ENCODE results near the gene DTX4. TPM values are rescaled to one million over a fixed set of nuclear protein-coding genes. Genes with fewer than 3 reads are reported as not detected.
"Not testable (repeated sequence)": the region's sequence is repeated elsewhere in the genome, so short reads cannot be mapped to it uniquely, and the experiment has no call there.

DTX4 gene
- total RNA-seq (2014; rRNA removed; shearing (Covaris generic)): 0.12 and 0.21 TPM in 2 replicates

- peak; percentile 77 for DNase-seq (ENCODE audit: low spot score)
Observed at GRCh38 chr11:59171508-59172322, at the start of gene DTX4. DTX4 (plus strand) TSS chr11:59172132; CDS start chr11:59172596, 464 bp downstream.

DNA sequence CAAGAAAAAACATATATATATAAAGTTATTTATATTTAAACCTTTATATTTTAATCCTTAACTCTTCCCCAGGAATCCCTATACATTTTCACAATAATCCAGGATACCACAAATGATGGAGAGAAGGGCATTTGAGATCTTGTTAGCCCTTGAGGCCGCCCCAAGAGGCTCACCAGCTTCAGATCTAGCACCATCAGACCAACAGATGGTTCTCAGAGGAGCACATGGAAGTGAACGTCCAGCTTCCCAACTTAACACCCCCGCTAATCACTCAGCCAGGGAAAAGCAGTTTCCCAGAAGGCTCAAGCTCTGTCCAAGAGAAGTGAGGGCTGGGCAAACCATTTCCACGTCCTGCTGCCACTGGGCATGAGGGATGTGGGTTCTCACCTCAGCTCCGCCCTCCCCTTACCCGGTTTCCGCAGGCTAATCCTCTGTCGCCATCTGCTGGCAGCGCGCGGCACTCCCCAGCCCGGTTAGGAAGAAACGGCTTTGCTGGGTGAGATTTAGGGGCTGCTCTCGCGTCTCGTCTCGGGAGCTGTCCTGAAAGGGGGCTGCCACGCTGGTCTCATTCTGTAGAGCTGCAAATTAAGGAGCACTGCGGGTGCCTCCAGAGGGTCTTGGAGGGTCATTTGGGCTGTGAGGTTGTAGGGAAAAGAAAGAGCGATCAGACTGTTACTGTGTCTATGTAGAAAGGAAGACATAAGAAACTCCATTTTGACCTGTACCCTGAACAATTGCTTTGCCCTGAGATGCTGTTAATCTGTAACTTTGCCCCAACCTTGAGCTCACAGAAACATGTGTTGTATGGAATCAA, 36.1 kb upstream of the DTX4 start:
- DNase-seq (ENCODE audit: low spot score): peak; percentile 59

- not testable (repeated sequence) for DNase-seq (ENCODE audit: low spot score)
Observed at GRCh38 chr11:59136551-59136950, 35.4 kb upstream of the DTX4 start.

DNA sequence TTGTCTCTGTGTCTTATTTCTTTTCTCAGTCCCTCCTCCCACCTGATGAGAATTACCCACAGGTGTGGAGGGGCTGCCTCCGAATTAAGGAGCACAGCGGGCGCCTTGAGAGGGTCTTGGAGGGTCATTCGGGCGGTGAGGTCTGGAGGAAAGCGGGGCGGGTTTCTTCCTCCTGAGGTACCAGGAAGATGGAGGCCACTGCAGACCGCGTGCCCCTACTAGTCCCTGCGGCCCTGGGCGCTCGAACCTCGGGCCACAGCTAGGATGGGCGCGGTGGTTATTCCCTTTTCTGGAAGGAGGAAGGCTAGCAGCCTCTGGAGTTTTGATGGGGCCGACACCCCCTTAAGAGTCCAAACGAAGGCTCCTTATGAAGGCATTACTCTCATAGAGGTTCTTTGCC, 34.7 kb upstream of the DTX4 start:
- DNase-seq (ENCODE audit: low spot score): no peak

GRCh38 chr11:59138643-59139042, 33.3 kb upstream of the DTX4 start:
- no peak for DNase-seq (ENCODE audit: low spot score)

DNA sequence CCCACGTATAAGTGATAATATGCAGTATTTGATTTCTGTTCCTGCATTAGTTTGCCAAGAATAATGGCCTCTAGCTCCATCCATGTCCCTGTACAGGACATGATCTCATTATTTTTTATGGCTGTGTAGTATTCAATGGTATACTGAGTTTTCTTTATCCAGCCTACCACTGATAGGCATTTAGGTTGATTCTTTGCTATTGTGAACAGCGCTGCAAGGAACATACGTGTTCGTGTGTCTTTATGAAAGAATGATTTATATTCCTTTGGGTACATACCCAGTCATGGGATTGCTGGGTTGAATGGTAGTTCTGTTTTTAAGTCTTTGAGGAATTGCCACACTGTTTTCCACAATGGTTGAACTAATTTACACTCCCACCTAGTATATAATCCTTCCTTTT, 30.7 kb upstream of the DTX4 start:
- DNase-seq (ENCODE audit: low spot score): no peak

DNA sequence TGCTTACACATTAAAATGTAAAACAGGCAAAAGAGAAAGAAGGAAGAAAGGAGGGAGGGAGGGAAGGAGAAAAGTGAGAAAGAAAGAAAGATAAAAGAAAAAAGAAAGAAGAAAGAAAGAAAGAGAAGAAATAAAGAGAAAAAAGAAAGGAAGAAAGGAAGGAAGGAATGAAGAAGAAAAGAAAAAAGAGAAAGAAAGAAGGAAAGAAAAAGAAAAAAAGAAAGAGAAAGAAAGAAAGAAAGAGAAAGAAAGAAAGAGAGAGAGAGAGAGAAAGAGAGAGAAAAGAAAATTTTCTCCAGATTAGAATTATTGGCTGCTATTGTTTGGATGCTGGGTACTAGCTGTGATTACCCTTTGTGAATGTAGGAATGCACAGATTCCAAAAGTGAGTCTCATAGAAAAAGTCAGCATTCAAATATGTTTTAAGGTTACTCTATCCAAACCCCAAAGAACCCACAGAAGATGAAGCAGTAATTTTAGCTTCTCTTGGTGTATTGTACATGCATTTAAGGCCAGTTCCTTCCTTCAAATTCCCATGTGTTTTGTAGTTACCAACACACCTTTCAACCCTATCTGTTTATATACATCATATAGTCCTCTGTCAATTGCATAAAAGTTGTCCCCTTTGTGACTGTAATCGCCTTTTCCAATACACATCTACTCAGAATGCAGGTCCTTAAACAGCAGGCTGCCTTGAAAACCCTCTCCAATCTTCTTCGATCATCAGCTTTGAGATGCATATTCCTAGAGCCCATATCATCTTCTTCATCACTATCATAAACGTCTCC, 30.1 kb upstream of the DTX4 start:
- peak; percentile 14 for DNase-seq (ENCODE audit: low spot score)

DNA sequence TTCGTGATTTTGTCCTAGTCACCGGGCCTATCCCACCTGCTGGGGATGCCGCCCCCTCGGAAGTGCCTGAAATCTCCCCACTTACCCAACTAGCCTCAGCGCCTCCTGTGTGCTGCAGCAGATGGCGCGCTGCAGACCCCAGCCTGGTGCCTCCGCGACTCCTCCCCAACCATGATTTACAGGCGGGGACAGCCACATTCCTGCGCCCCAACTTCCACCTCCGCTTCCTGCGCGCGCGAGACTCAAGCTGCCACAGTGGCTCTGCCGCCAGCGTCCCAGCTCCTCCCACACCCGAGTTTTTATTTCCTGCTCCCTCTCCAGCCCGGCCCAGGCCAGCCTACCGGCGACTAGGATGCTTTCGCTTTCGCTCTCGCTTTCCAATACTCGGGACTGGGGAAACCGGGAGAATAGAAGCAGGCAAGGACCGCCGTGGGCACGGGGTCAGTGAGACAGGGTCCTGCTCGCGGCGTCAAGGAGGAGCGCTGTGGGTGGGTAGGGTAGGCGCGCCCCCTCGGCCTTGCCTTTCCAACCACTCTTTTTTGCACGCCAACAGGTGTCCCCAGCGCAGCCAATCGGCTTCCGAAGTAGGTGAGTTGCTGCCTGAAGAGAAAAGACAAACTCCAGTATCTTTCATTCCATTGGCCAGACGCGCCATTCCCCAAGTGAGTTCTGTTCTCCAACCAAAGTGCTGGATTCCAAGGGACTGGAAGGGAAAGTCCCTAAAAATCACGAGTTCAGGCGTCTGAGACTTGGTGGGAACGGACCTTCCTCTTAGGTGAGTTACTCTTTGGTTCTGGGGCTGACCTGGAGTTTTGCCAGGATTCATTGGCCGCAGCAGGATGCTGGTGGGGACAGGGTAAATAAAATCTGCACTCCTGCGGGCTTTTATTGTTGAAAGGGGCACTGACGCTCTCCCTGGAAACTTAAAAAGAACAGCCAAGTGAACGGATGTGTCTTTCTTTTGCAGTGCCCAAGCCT, 29.1 kb upstream of the DTX4 start, which contains the start of gene FAM111A:
Gene FAM111A (plus strand): TSS at position 327 of the 978 bp plus-strand sequence. CDS start 6,017 bp downstream, outside the sequence.
- peak; percentile 90 for DNase-seq (ENCODE audit: low spot score)

GRCh38 chr11:59144096-59144495, 27.8 kb upstream of the DTX4 start:
- no peak for DNase-seq (ENCODE audit: low spot score)

DNA sequence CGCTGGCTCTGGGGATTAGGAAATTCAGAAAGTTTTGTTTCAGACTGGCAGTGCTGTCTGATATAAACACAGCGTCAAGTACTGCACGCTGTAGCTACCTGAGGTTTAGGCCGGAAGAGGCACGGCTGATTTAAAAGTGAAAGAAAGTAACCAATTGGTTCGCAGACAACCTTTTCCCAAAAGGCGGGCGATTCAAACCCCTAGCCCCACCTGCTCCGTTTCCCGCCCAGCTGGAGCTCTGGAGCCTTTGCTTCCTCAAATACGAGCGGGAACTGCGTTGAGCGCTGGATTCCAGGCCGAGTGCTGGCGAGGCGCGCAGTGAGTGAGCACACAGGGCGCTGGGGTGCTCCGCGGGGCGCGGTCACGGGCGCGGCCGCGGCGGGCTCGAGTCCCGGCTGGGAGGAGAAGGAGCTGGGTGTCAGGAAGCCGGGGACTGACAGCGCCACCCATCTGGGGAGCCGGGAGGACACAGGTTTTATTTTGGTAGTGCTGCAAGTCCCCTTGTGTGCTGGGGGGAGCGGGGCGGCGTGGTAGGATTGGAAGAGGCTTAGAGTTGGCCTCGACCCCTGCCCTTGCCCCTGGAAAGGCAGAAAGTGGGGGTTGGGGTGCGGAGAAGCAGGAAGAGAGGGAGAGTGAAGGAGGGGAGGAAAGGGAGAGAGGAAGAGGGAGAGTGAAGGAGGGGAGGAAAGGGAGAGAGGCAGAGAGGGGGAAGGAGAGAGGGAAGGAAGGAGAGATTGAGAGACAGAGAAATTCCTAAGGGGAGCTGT, 27.2 kb upstream of the DTX4 start:
- DNase-seq (ENCODE audit: low spot score): peak; percentile 90

DNA sequence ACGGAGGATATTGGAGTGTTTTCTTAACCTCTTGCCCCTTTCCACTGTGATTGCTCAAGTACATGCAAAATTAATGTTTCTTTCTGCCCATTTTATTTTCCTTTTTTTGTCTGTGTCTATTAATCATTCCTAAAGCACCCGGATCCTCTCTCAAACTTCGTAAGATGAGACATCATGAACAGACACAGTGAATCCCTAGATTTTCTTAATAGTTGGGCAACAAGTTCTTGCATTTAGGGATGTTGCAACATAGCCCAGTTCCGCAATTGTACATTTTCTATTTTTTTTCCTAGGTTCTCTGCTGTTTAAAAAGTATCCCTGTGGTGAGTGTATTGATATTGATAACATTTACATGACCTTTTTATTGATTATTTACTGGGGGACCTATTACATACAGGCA, 26.4 kb upstream of the DTX4 start:
- no peak for DNase-seq (ENCODE audit: low spot score)

DNA sequence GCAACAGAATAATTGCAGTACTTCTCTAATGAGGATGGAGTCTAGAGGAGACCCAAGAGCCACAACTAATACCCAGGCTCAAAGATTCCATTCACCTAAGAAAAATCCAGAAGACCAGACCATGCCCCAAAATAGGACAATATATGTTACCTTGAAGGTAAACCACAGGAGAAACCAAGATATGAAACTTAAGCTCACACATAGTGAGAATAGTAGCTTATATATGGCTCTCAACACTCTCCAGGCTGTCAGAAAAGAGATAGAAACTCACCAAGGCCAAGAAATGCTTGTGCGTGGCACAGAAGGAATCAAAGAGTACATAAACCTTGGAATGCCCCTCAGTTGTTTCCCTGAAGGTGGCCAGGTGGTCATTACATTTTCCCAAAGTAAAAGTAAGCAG, 20.2 kb upstream of the DTX4 start:
- DNase-seq (ENCODE audit: low spot score): no peak

- no peak for DNase-seq (ENCODE audit: low spot score)
Observed at GRCh38 chr11:59152312-59152951, 19.5 kb upstream of the DTX4 start.

DNA sequence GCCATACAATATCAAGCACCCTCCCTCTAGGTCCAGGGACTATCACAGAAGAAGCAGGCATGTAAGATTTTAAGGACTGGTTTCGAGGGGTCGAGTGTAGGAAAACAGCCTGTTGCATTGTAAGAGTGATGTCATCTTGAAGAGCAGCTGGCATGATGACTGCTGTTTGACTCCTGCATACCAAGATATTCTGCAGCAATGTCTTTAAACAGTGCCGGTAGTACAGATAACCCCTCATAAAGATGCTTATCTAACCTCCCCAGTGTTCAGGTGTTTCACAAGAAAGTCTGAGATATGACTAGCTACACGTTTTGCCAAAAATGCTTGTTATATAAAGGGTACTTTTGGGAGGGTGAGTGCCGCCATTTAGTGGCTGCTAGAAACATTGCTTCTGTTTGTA, 17.3 kb upstream of the DTX4 start:
- no peak for DNase-seq (ENCODE audit: low spot score)

DNA sequence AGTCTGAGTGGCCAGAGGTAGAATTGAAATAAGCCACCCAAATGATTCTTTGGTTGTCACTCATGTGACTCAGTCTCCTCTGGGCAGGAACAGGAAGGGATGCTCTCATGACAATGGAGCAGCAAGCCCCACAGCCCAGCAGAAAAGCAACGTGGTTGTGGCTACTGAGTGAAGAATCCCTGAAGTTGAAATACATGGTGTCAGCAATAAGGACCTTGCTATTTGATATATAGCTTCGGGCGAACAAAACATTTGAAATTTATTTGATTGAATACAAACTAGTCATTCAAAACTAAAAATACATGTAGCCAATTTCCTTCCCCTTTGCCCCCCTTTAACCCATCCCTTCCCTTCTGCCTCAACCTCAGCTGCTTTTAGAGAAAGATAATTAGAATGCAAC, 14.5 kb upstream of the DTX4 start:
- no peak for DNase-seq (ENCODE audit: low spot score)

GRCh38 chr11:59158206-59159068, 13.5 kb upstream of the DTX4 start:
- DNase-seq (ENCODE audit: low spot score): peak; percentile 45

DNA sequence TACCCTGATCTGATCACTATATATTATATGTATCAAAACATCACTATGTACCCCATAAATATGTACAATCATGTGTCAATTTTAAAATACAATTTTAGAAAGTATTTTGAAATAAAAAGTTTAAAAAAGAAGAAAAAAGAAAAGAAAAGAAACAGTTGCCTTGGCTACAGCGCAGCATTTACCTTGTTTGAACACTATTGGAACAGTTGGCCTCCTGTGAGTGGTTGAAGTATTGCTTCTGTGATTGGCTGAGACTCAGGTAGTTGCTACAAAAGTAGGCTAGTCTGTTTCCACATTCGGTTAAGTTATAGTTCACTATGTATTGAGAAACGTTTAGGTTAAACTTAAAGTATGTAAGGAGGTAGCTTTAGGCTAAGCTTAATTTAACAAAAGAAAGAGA, 7.9 kb upstream of the DTX4 start:
- no peak for DNase-seq (ENCODE audit: low spot score)

GRCh38 chr11:59172345-59173079, 580 bp downstream of the DTX4 start:
- DNase-seq (ENCODE audit: low spot score): no peak
